ENCODE results near the gene SPAG9.

SPAG9 gene

GRCh38 chr17:51052235-51052634, 68.4 kb downstream of the SPAG9 start:
- no peak overlapping the region for H3K9ac ChIP-seq (ENCODE audit: low read depth, low read length)
- no peaks in the 10 kb centered on the region for H3K36me3 ChIP-seq (ENCODE audit: insufficient read depth, low read depth, low read length)
- H3K9me3 ChIP-seq (ENCODE audit: insufficient read depth, low read depth, low read length): no peaks in the 10 kb centered on the region
- no peak overlapping the region for H3K27ac ChIP-seq (ENCODE audit: low read length)
- H3K27me3 ChIP-seq (ENCODE audit: insufficient read depth, low read length): no peaks in the 10 kb centered on the region
- peaks cover 8% of the 10 kb centered on the region; the same call in 1 of the 2 replicates for H3K4me1 ChIP-seq (ENCODE audit: insufficient read depth, low read length)
- no peak overlapping the region for H3K4me3 ChIP-seq (ENCODE audit: low read length)

- no peak overlapping the region for H3K27ac ChIP-seq (ENCODE audit: low read length)
These were observed 70.2 kb downstream of the SPAG9 start for GRCh38 chr17:51050291-51051033.

GRCh38 chr17:51046514-51047384, 73.9 kb downstream of the SPAG9 start:
- H3K9me3 ChIP-seq (ENCODE audit: insufficient read depth, low read depth, low read length): no peaks in the 10 kb centered on the region
- peak overlapping the region; percentile 81 for H3K27ac ChIP-seq (ENCODE audit: low read length)
- no peaks in the 10 kb centered on the region for H3K27me3 ChIP-seq (ENCODE audit: insufficient read depth, low read length)
- H3K9ac ChIP-seq (ENCODE audit: low read depth, low read length): peak overlapping the region; percentile 74
- H3K36me3 ChIP-seq (ENCODE audit: insufficient read depth, low read depth, low read length): no peaks in the 10 kb centered on the region
- peaks cover 38% of the 10 kb centered on the region; the same call in 1 of the 2 replicates for H3K4me1 ChIP-seq (ENCODE audit: insufficient read depth, low read length)
- H3K4me3 ChIP-seq (ENCODE audit: low read length): peak overlapping the region; percentile 65

More at GRCh38 chr17:51050291-51051033, 70.2 kb downstream of the SPAG9 start:
- Histone ChIP-seq H3K9ac (ENCODE audit: low read depth, low read length) (no peak overlapping the region), H3K27me3 (ENCODE audit: insufficient read depth, low read length) (no peaks in the 10 kb centered on the region), H3K36me3 (ENCODE audit: insufficient read depth, low read depth, low read length) (no peaks in the 10 kb centered on the region), H3K9me3 (ENCODE audit: insufficient read depth, low read depth, low read length) (no peaks in the 10 kb centered on the region), H3K4me1 (ENCODE audit: insufficient read depth, low read length) (peaks cover 18% of the 10 kb centered on the region; the same call in 1 of the 2 replicates), H3K4me3 (ENCODE audit: low read length) (no peak overlapping the region)

- Histone ChIP-seq H3K4me3 (ENCODE audit: low read length) (peak overlapping the region; percentile 65), H3K27ac (ENCODE audit: low read length) (peak overlapping the region; percentile 81)
These were observed 74.6 kb downstream of the SPAG9 start for GRCh38 chr17:51046046-51046445.

GRCh38 chr17:51045621-51046020, 75.0 kb downstream of the SPAG9 start:
- peaks cover 40% of the 10 kb centered on the region; the same call in 1 of the 2 replicates for H3K4me1 ChIP-seq (ENCODE audit: insufficient read depth, low read length)
- H3K36me3 ChIP-seq (ENCODE audit: insufficient read depth, low read depth, low read length): peaks cover 3% of the 10 kb centered on the region; the same call in 1 of the 2 replicates
- H3K27me3 ChIP-seq (ENCODE audit: insufficient read depth, low read length): no peaks in the 10 kb centered on the region
- peak overlapping the region; percentile 81 for H3K27ac ChIP-seq (ENCODE audit: low read length)
- no peaks in the 10 kb centered on the region for H3K9me3 ChIP-seq (ENCODE audit: insufficient read depth, low read depth, low read length)
- peak overlapping the region; percentile 65 for H3K4me3 ChIP-seq (ENCODE audit: low read length)
- peak overlapping the region; percentile 74 for H3K9ac ChIP-seq (ENCODE audit: low read depth, low read length)

More at GRCh38 chr17:51046046-51046445, 74.6 kb downstream of the SPAG9 start:
- Histone ChIP-seq H3K27me3 (ENCODE audit: insufficient read depth, low read length) (no peaks in the 10 kb centered on the region), H3K9ac (ENCODE audit: low read depth, low read length) (peak overlapping the region; percentile 74), H3K9me3 (ENCODE audit: insufficient read depth, low read depth, low read length) (no peaks in the 10 kb centered on the region), H3K4me1 (ENCODE audit: insufficient read depth, low read length) (peaks cover 40% of the 10 kb centered on the region; the same call in 1 of the 2 replicates), H3K36me3 (ENCODE audit: insufficient read depth, low read depth, low read length) (no peaks in the 10 kb centered on the region; the same call in 1 of the 2 replicates)

GRCh38 chr17:51044976-51045375, 75.7 kb downstream of the SPAG9 start:
- Histone ChIP-seq H3K4me3 (ENCODE audit: low read length) (peak overlapping the region; percentile 65), H3K36me3 (ENCODE audit: insufficient read depth, low read depth, low read length) (peaks cover 7% of the 10 kb centered on the region; the same call in 1 of the 2 replicates), H3K9me3 (ENCODE audit: insufficient read depth, low read depth, low read length) (no peaks in the 10 kb centered on the region), H3K9ac (ENCODE audit: low read depth, low read length) (no peak overlapping the region; the same call in 1 of the 2 replicates), H3K27me3 (ENCODE audit: insufficient read depth, low read length) (no peaks in the 10 kb centered on the region), H3K27ac (ENCODE audit: low read length) (no peak overlapping the region), H3K4me1 (ENCODE audit: insufficient read depth, low read length) (peaks cover 40% of the 10 kb centered on the region; the same call in 1 of the 2 replicates)

GRCh38 chr17:51036084-51036483, 84.6 kb downstream of the SPAG9 start:
- Histone ChIP-seq H3K27ac (ENCODE audit: low read length) (no peak overlapping the region), H3K4me3 (ENCODE audit: low read length) (no peak overlapping the region), H3K9me3 (ENCODE audit: insufficient read depth, low read depth, low read length) (no peaks in the 10 kb centered on the region), H3K36me3 (ENCODE audit: insufficient read depth, low read depth, low read length) (peaks cover 19% of the 10 kb centered on the region), H3K27me3 (ENCODE audit: insufficient read depth, low read length) (no peaks in the 10 kb centered on the region), H3K9ac (ENCODE audit: low read depth, low read length) (no peak overlapping the region), H3K4me1 (ENCODE audit: insufficient read depth, low read length) (peaks cover 9% of the 10 kb centered on the region; the same call in 1 of the 2 replicates)

- Histone ChIP-seq H3K27me3 (ENCODE audit: insufficient read depth, low read length) (no peaks in the 10 kb centered on the region), H3K36me3 (ENCODE audit: insufficient read depth, low read depth, low read length) (peaks cover 14% of the 10 kb centered on the region), H3K4me1 (ENCODE audit: insufficient read depth, low read length) (peaks cover 9% of the 10 kb centered on the region; the same call in 1 of the 2 replicates), H3K9me3 (ENCODE audit: insufficient read depth, low read depth, low read length) (no peaks in the 10 kb centered on the region), H3K27ac (ENCODE audit: low read length) (no peak overlapping the region), H3K9ac (ENCODE audit: low read depth, low read length) (no peak overlapping the region), H3K4me3 (ENCODE audit: low read length) (no peak overlapping the region)
These were observed 85.2 kb downstream of the SPAG9 start for GRCh38 chr17:51035431-51035830.

GRCh38 chr17:51034800-51035199, 85.9 kb downstream of the SPAG9 start:
- H3K9me3 ChIP-seq (ENCODE audit: insufficient read depth, low read depth, low read length): no peaks in the 10 kb centered on the region
- H3K4me1 ChIP-seq (ENCODE audit: insufficient read depth, low read length): peaks cover 9% of the 10 kb centered on the region; the same call in 1 of the 2 replicates
- H3K36me3 ChIP-seq (ENCODE audit: insufficient read depth, low read depth, low read length): peaks cover 11% of the 10 kb centered on the region
- H3K9ac ChIP-seq (ENCODE audit: low read depth, low read length): no peak overlapping the region
- no peaks in the 10 kb centered on the region for H3K27me3 ChIP-seq (ENCODE audit: insufficient read depth, low read length)
- H3K27ac ChIP-seq (ENCODE audit: low read length): no peak overlapping the region
- H3K4me3 ChIP-seq (ENCODE audit: low read length): no peak overlapping the region

- Histone ChIP-seq H3K4me1 (ENCODE audit: insufficient read depth, low read length) (peaks cover 9% of the 10 kb centered on the region; the same call in 1 of the 2 replicates), H3K27ac (ENCODE audit: low read length) (no peak overlapping the region), H3K9me3 (ENCODE audit: insufficient read depth, low read depth, low read length) (no peaks in the 10 kb centered on the region), H3K4me3 (ENCODE audit: low read length) (no peak overlapping the region), H3K36me3 (ENCODE audit: insufficient read depth, low read depth, low read length) (peaks cover 3% of the 10 kb centered on the region), H3K27me3 (ENCODE audit: insufficient read depth, low read length) (no peaks in the 10 kb centered on the region), H3K9ac (ENCODE audit: low read depth, low read length) (no peak overlapping the region)
These were observed 87.8 kb downstream of the SPAG9 start for GRCh38 chr17:51032850-51033249.

- Histone ChIP-seq H3K36me3 (ENCODE audit: insufficient read depth, low read depth, low read length) (no peaks in the 10 kb centered on the region), H3K4me1 (ENCODE audit: insufficient read depth, low read length) (no peaks in the 10 kb centered on the region), H3K27me3 (ENCODE audit: insufficient read depth, low read length) (no peaks in the 10 kb centered on the region), H3K27ac (ENCODE audit: low read length) (no peak overlapping the region), H3K9me3 (ENCODE audit: insufficient read depth, low read depth, low read length) (no peaks in the 10 kb centered on the region), H3K4me3 (ENCODE audit: low read length) (no peak overlapping the region), H3K9ac (ENCODE audit: low read depth, low read length) (no peak overlapping the region)
These were observed 90.9 kb downstream of the SPAG9 start for GRCh38 chr17:51029568-51030463.

Measured in iPS-20b (cell line).